Stimulated activated CD4-positive, alpha-beta T cell treated with anti-CD3 and anti-CD28 coated beads, TNF-alpha, amount 100 ng/mL, for 1 hour (primary cell): ENCODE results near the gene GSE1.

Experiments used
- DNase-seq, 3 donors: peaks; one replicate each; pipeline ENCODE4 v3.0.0-alpha.2; 2020; ENCODE audit warnings: low read depth in 3 of 3, low spot score in 1 of 3

Gene GSE1

DNA sequence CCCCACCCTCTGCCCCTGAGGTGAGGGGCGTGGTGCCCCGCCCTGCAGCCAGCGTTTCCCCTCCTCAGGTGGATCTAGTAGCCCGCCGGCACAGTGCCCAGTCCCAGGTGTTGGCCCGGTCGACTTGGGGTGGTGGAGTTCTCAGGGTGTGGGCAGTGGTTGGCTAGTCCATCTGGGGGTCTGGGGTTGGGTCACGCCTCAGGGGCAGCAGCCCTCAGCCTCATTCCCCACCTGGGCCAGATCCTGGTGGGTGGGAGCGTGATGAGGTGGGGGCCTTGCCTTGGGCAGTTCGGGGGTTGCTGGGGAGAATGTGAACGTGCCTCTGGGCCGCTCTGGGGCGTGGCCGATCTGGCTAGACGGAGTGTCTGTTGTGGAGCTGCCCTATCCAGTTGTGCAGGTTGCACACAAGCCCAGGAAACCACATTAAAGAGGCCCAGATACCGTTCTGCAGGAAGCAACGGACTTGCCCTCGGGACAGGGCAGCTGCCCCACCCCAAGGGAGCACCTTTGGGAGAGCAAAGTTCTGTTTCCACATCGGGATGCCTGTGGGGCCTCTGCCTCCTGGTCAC, 32.0 kb downstream of the GSE1 start:
- DNase-seq: no peak

- no peak for DNase-seq
Measured at GRCh38 chr16:85646358-85646907, 33.3 kb downstream of the GSE1 start.

DNA sequence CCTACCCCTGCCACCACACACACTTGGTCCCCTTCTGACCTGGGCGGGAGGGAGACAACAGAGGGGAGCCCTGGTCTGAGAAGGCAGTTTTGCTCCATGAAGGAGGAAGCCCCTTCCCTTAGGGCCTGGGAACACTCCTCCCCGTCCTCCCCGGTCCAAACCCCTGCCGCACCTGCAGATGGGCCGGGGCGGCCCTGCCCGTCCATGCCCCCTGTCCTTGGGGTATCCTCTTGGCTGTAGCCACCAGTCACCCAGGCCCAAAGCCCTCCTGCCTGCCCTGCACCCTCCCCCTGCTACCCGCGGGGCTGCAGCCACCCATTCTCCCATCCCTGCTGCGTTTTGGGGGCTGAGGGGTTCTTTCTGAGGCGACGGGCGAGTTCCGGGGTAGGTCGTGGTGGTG, 33.9 kb downstream of the GSE1 start:
- DNase-seq: no peak

DNA sequence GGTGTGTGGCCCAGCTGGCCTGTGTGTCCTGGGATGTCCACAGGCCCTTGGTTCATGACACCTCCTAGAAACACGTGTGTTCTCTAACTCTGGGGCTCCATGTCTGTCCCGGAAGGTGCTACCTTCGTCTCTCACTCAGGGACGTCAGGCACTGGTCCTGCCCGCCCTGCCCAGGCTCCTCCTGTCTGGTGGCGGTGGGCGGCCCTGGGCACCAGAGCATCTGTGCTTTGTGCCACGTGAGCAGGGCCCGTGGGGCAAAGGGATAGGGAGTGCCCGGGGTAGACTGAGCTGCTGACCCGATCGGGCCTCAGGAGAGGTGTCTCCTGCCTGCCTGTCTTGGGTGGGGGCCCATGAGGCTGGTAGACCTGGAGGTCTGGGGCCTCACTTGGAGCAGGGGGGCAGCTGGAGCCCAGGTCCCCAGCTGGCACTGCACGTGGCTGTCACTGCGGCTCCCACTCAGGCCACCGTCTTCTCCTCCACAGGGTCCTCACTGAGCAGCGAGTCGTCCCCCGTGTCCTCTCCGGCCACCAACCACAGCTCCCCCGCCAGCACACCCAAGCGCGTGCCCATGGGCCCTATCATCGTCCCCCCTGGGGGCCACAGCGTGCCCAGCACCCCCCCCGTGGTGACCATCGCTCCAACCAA, 35.1 kb downstream of the GSE1 start:
- DNase-seq: no peak

DNA sequence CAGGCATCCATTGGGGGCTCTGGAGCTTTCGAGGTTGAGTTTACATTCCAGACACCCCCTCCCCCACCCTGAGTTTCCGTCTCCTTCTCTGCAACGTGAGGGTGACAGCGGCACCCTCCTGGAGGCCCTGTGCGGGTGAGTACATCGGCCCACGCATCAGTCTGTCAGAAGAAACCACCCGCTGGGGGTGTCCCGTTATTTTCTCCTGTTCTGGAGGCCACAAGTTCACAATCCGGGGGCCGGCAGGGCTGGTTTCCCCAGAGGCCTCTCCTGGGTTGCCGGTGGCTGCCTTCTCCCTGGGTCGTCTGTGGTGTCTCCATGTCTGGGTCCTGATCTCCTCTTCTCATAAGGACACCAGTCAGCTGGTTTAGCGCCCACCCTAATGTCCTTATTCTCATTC, 35.7 kb downstream of the GSE1 start:
- no peak for DNase-seq

DNA sequence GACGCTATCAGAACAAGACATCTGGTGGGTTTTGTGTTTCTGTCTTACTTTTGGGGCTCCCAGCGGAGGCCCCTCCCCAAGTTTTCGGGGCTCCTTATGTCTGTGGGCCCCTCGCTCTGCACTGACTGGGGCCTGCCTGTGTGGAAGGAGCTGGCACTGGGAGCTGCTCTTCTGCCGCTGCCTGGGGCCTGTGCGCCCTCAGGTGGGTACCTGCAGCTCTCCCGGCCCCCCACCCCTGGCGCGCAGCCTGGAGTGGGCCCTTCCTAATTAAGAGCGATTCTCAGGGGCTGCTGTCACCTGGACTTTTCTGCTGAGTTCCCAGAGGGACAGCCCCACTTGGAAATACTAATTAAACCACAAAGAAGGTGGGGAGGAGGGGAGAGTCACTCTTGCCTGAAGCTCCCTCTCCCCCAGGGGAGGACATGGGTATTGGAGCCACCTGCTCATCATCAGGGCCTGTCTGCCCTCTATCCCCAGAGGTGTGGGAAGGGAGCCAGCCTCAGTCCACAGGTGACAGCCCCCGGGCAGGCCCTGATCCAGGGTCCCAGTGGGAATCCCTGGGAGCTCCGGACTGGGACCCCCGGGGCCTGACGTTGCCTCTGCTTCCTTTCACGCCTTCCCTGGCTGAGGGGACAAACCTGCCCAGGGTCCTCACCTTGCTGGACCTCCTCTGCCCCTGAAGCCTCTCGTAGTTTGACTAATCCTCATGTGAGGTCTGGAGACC, 36.5 kb downstream of the GSE1 start:
- DNase-seq: no peak

GRCh38 chr16:85650135-85650843, 37.2 kb downstream of the GSE1 start:
- DNase-seq: no peak

DNA sequence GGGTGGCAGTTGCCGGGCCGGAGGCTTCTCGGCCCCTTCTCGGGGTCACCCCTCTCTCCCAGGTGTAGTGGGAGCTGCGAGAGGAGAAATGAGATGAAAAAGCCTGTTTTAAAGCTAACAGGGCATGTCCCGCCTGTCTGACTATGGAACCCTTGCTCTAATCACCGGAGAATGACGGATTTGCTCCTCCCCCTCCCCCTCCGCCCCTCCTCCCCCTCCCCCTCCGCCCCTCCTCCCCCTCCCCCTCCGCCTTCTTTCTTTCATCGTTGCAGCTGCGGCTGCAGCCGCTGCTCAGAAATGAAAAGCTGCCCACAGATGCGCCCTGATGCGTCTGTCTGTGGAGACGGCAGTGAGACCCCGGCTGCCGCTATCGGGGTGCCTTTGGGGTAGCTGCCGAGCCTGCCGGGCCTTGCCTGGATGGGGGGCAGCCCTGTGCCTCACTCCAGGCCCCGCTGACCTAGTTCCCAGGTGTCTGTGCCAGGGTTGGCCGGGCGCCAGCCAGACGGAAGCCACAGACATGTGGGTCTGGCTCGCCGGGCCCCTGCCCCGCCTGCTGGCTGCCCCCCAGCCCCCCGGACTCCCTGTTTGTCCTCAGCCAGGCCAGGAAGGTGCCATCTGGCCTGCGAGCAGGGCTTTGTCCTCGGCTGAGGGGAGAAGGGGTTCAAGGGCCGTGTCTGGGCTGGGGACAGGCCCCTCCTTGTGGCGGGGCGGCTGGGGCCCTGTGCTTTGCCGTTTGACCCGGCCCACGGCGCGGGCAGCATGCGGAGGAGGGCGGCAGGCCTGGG, 37.9 kb downstream of the GSE1 start:
- DNase-seq: no peak

- DNase-seq: no peak
Measured at GRCh38 chr16:85651629-85652430, 38.7 kb downstream of the GSE1 start.

GRCh38 chr16:85652431-85653221, 39.5 kb downstream of the GSE1 start:
- no peak for DNase-seq

DNA sequence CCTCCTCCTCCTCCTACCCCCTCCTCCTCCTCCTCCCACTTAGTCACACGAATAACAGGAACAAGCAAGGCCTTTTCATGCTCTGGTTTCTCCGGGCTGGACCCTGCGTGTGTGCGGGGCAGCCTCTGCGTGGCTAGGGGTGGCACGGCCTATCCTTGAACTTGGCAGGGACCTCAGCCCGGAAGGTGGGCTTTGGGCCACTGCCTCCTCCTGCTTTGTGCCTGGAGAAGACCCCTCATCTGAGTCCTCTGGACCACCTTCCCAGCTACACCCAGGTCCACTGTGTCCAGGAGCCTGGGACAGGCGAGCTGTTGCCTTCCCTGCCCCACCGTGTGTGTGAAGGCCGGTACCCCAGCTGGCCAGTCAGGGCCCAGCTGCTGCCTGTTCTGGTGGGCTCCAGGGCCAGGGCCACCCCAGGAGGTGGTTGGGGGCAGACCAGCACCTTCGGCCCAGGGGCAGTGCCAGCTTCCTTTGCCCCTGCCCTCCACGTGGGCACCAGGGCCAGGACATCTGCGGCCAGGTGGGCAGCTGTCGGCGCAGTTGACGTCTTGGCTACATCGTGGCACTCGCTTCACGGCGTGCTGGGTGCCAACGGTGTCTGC, 40.3 kb downstream of the GSE1 start:
- DNase-seq: no peak

- DNase-seq: no peak
Measured at GRCh38 chr16:85654251-85655095, 41.4 kb downstream of the GSE1 start.

DNA sequence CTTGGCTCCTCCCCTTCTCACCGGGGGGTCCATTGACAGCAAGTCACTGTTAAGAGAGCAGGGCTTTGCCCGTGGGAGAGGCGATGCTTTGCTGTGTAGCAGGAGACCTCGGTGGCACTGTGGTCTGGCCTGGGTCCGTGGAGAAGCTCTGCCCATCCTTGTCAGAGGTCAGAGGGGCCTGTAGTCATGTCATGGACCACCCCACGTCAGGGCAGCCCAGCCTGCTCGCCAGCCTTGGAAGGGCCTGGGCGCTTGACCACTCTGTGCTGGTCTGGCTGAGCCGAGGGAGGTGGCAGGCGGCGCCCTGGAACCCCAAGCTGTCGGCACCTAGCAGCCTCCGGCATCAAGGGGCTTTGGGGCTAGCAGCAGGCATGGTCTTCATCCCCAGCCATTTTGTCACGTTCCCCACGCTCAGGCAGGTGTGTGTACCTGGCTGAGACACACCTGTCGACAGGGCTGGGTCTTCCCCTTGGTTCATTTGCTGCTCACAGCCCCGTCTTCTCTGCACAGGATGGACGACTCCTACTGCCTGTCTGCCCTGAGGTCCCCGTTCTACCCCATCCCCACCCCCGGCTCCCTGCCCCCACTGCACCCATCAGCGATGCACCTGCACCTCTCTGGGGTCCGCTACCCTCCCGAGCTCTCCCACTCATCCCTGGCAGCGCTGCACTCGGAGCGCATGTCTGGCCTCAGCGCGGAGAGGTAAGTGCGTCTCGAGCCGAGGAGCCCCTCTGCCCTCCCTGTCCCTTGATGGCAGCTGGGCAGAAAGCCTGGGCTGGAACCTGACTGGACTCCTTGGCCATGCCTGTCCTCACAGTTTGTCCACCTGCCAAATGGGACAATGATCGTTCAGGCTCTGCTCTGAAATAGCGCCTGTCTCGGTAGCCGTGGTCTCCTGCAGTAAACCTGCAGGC, 42.4 kb downstream of the GSE1 start:
- DNase-seq: no peak

- DNase-seq: no peak
Measured at GRCh38 chr16:85656351-85657266, 43.5 kb downstream of the GSE1 start.

DNA sequence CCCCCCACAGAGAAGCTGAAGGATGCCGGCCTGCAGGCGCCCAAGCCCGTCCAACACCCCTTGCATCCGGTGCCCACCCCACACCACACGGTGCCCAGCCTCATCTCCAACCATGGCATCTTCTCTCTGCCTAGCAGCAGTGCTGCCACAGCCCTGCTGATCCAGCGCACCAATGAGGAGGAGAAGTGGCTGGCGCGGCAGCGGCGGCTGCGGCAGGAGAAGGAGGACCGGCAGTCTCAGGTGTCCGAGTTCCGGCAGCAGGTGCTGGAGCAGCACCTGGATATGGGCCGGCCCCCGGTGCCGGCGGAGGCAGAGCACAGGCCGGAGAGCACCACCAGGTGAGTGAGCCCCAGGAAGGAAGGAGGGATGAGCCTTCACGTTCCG, 44.1 kb downstream of the GSE1 start:
- no peak for DNase-seq

DNA sequence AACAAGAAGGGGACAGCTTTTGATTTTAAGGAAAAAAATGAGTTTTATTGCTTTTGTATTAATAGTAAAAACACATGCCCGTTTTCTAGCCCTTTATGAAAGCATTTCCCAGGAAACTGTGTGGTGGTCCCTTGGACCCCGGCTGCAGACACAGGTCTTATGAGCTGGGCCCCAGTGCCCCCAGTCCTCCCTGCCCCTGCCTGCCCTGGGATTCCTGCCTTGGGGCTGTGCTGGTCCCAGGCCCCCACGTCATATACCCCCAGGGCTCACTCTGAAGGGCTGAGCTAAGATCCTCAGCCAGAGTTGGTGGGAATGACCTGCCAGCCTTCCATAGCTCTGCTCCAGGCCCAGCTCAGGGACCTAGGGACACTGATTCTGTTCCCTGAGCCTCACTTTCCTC, 44.9 kb downstream of the GSE1 start:
- DNase-seq: no peak
